WERI-Rb-1 (cell line): ENCODE data around the gene GNA12.
"Not testable (repeated sequence)": the region's sequence is repeated elsewhere in the genome, so short reads cannot be mapped to it uniquely, and the experiment has no call there.

Source experiments
- DNase-seq: peaks from one replicate; pipeline ENCODE4 v3.0.0-alpha.2; 2020
- H3K27ac ChIP-seq: fragments of 250-450 bp; sonication (Bioruptor Pico); 2 replicates; pipeline ENCODE4 v1.5.1; 2020; ENCODE audit warnings: mild to moderate bottlenecking, moderate library complexity
- H3K27me3 ChIP-seq: fragments of 250-450 bp; sonication (Bioruptor Pico); 2 replicates; pipeline ENCODE4 v1.5.1; 2021; ENCODE audit warnings: mild to moderate bottlenecking, low read depth, moderate library complexity; ENCODE audit not compliant: insufficient read depth, severe bottlenecking
- H3K36me3 ChIP-seq: fragments of 250-450 bp; sonication (Bioruptor Pico); 2 replicates; pipeline ENCODE4 v1.5.1; 2020; ENCODE audit warnings: mild to moderate bottlenecking, moderate library complexity
- H3K4me3 ChIP-seq: 2 replicates; pipeline ENCODE4 v1.5.1; 2011; ENCODE audit warnings: low read depth, mild to moderate bottlenecking, control low read depth, low read length
- H3K9me3 ChIP-seq: fragments of 250-450 bp; sonication (Bioruptor Pico); 2 replicates; pipeline ENCODE4 v1.5.1; 2021; ENCODE audit warnings: mild to moderate bottlenecking, moderate library complexity; ENCODE audit not compliant: severe bottlenecking
- TF ChIP-seq, protein P1 (sequence below): IDR thresholded peaks from 2 replicates; pipeline ENCODE4 v1.5.1; 2011; ENCODE audit warnings: low read depth, mild to moderate bottlenecking, control low read depth, inconsistent platforms, low read length

Gene GNA12

DNA sequence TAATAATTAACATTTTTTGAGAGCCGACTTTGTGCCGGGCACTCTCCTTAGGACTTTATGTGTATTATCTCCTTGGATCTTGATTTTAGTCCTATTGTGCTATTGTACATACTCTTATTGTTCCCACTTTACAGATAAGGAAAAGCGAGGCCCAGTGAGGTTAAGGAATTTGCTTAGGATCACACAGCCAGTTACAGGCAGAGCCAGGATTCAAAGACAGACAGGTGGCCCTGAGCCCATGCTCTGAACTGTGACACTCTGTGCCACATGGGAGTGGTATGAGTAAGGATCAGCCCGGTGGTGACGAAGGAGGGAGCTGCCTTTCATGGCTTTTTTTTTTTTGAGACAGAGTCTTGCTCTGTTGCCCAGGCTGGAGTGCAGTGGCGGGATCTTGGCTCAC is 15.8 kb upstream of the GNA12 start:
- no peak for DNase-seq
- Histone ChIP-seq H3K36me3 (no peaks in the 10 kb centered on the region), H3K4me3 (no peak overlapping the region), H3K27ac (no peak overlapping the region), H3K9me3 (no peaks in the 10 kb centered on the region), H3K27me3 (no peaks in the 10 kb centered on the region)
- TF ChIP-seq, protein P1, sequence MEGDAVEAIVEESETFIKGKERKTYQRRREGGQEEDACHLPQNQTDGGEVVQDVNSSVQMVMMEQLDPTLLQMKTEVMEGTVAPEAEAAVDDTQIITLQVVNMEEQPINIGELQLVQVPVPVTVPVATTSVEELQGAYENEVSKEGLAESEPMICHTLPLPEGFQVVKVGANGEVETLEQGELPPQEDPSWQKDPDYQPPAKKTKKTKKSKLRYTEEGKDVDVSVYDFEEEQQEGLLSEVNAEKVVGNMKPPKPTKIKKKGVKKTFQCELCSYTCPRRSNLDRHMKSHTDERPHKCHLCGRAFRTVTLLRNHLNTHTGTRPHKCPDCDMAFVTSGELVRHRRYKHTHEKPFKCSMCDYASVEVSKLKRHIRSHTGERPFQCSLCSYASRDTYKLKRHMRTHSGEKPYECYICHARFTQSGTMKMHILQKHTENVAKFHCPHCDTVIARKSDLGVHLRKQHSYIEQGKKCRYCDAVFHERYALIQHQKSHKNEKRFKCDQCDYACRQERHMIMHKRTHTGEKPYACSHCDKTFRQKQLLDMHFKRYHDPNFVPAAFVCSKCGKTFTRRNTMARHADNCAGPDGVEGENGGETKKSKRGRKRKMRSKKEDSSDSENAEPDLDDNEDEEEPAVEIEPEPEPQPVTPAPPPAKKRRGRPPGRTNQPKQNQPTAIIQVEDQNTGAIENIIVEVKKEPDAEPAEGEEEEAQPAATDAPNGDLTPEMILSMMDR, result no peak

DNA sequence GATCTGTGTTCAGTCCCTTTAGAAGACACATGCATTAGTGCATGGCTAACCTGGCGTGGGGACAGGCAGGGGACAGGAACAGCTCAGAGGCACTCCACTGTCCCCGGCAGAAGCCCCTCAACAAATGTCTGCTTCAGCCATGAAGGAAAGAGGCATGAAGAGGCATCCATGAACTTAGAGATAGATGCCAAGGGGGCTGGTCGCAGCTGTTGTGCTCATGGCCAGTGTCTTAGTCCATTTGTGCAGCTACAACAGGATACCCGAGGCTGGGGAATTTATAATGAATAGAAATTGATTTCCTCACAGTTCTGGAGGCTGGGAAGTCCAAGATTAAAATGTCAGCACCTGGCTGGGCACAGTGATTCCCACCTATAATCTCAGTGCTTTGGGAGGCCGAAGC is 14.5 kb upstream of the GNA12 start:
- TF ChIP-seq, protein P1, result no peak
- no peak overlapping the region for H3K4me3 ChIP-seq
- no peak overlapping the region for H3K27ac ChIP-seq

DNA sequence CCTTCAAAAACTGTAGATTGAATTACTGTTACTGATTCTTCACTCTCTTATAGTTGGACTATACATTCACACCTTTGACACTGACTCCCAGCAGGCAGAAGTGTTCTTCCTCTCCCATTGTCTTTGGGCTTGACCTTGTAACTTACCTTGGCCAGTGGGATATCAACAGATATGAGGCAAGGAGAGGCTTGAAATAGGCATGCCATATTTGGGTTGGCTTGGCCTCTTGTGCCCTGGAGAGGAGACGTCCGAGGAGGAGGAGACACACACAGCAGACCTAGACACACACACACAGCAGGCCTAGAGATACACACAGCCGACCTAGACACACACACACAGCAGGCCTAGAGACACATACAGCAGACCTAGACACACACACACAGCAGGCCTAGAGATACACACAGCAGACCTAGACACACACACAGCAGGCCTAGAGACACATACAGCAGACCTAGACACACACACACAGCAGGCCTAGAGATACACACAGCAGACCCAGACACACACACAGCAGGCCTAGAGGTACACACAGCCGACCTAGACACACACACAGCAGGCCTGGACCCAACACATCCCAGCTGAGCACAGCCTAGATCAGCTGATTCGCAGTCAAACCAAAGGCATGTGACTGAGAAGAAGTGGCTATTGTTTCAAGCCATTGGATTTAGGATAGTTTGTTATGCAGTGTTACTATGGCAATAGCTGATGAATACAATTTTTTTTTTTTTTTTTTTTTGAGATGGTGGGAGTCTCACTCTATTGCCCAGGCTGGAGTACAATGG is 12.5 kb upstream of the GNA12 start:
- DNase-seq, result no peak
- H3K4me3 ChIP-seq, result no peak overlapping the region

More for the DNA sequence above, 14.5 kb upstream of the GNA12 start:
- Histone ChIP-seq H3K9me3 (no peaks in the 10 kb centered on the region), H3K27me3 (no peaks in the 10 kb centered on the region), H3K36me3 (no peaks in the 10 kb centered on the region)
- no peak for DNase-seq

DNA sequence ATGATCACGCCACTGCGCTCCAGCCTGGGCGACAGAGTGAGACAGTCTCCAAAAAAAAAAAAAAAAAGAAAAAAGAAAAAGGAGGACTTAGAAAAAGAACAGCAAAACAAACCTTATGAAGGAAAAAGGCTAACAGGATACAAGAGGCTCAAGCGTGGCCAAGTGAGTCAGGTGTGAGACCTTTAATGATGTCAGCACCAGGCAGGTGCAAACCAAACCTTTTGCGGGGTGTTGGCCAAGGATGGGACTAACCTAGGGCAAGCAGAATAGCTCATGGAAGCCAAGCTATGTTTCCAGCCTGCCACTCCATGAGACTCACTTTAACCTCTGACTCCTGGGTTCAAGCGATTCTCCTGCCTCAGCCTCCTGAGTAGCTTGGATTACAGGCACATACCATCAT is 11.3 kb upstream of the GNA12 start:
- no peak for DNase-seq
- Histone ChIP-seq H3K4me3 (no peak overlapping the region), H3K27ac (no peak overlapping the region), H3K9me3 (no peaks in the 10 kb centered on the region), H3K36me3 (no peaks in the 10 kb centered on the region), H3K27me3 (no peaks in the 10 kb centered on the region)
- TF ChIP-seq, protein P1, result no peak

More for the DNA sequence above, 12.5 kb upstream of the GNA12 start:
- Histone ChIP-seq H3K9me3 (no peaks in the 10 kb centered on the region), H3K27me3 (no peaks in the 10 kb centered on the region), H3K27ac (no peak overlapping the region), H3K36me3 (no peaks in the 10 kb centered on the region)
- TF ChIP-seq, protein P1, result no peak

DNA sequence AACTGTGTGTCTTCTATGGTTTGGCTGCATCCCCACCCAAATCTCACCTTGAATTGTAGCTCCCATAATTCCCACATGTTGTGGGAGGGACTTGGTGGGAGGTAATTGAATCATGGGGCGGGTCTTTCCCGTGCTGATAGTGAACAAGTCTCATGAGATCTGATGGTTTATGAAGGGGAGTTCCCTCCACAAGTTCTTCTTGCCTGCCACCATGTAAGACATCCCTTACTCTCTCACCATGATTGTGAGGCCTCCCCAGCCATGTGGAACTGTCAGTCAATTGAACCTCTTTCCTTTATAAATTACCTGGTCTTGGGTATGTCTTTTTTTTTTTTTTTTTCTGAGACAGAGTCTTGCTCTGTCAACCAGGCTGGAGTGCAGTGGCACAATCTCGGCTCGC is 9.4 kb upstream of the GNA12 start:
- H3K36me3 ChIP-seq, DNase-seq, H3K9me3 ChIP-seq, H3K4me3 ChIP-seq, H3K27me3 ChIP-seq, H3K27ac ChIP-seq: not testable (repeated sequence)

DNA sequence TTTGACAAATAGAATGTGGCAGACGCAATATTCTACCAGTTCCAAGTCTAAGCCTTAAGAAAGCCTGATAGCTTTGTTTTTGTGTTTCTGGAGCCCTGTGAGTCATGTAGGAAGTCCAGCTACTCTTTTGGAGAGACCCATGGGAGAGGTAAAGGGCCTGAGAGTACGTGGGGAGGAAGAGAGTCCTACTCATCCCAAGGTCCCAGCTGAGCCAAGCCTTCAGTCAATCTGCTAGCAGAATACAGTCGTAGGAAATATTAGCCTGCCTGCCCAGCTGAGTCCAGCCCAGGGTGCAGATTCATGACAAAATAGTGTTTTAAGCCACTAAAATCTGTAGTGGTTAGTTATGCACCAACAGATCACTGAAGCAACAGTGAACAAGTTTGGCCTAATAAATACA is 9.0 kb upstream of the GNA12 start:
- no peak for DNase-seq
- H3K27me3 ChIP-seq, result no peaks in the 10 kb centered on the region
- H3K36me3 ChIP-seq, result no peaks in the 10 kb centered on the region
- no peak overlapping the region for H3K27ac ChIP-seq
- H3K9me3 ChIP-seq, result no peaks in the 10 kb centered on the region
- H3K4me3 ChIP-seq, result no peak overlapping the region
- TF ChIP-seq, protein P1, result no peak
